ENCODE data around the gene KRAS. TPM values are rescaled to one million over a fixed set of nuclear protein-coding genes. Genes with fewer than 3 reads are reported as not detected.

KRAS gene
- total RNA-seq, 2 donors from 2014 or later = 11.7 to 14.6 TPM

Other genes starting within 250 kb of the KRAS start
- under 1 TPM in 1 of 2 donors, not detected in 1; 0.09 TPM for gene DNAI7, start 55.8 kb downstream of the KRAS start, total RNA-seq
- gene ETFRF1, start 55.7 kb downstream of the KRAS start, total RNA-seq = 10 to 100 TPM; 11.2 to 11.8 TPM